A549 (cell line): ENCODE data around the gene KRTAP3-2.

Experiments used
- CTCF ChIP-seq: fragments of >200 bp; sonication (Bioruptor Twin); formaldehyde crosslinking; IDR thresholded peaks from 3 replicates; pipeline ENCODE4 v1.5.1; 2016
- FOXS1 ChIP-seq: fragments of 250-450 bp; sonication (Bioruptor Pico); IDR thresholded peaks from 2 replicates; pipeline ENCODE4 v1.5.0; 2020; ENCODE audit warnings: mild to moderate bottlenecking, moderate library complexity

GRCh38 chr17:40984226-40984625 lies 15.5 kb downstream of the KRTAP3-2 start, which contains the start of gene KRT40:
- TF ChIP-seq CTCF: no peak
- TF ChIP-seq FOXS1 (CRISPR knock-in tag): no peak
